Sigmoid colon (tissue), 4 donors: ENCODE data around the gene LRRC39.

Experiments
- EP300 ChIP-seq, 4 donors: sonication (generic); formaldehyde crosslinking; IDR thresholded peaks; one replicate each; pipeline ENCODE4 v1.6.1; 2017; ENCODE audit warnings: antibody characterized with exemption in 4 of 4
- POLR2A ChIP-seq, 2 donors: fragments of 450-650 bp; IDR thresholded peaks; one replicate each; pipeline ENCODE4 v1.6.1; 2016; ENCODE audit warnings: antibody characterized with exemption in 2 of 2, mild to moderate bottlenecking in 2 of 2, moderate library complexity in 2 of 2

GRCh38 chr1:100146958-100147357 lies 31.1 kb downstream of the LRRC39 start:
- TF ChIP-seq EP300 (IDR thresholded peaks at IDR 0.05) (no peak), POLR2A (IDR thresholded peaks at IDR 0.05) (no peak)
